ENCODE data around the gene DDX20.

GRCh38 chr1:111747947-111748346, 7.8 kb upstream of the DDX20 start:
- TF ChIP-seq EZH2 (IDR thresholded peaks at IDR 0.05; ENCODE audit: insufficient read depth, poor library complexity, severe bottlenecking) (no peak), EZH2phosphoT487 (IDR thresholded peaks at IDR 0.05; ENCODE audit: insufficient read depth, low read depth) (no peak)
